GM20000 (cell line): ENCODE data around the gene MSI2.

Experiments
- DNase-seq: peaks from one replicate; pipeline ENCODE4 v3.0.0; 2012; ENCODE audit warnings: low spot score
- TF ChIP-seq, protein P1 (sequence below): IDR thresholded peaks from 2 replicates; pipeline ENCODE4 v1.5.1; 2012; ENCODE audit warnings: mild to moderate bottlenecking, control low read depth; ENCODE audit errors: extremely low read depth, missing control alignments

MSI2 gene

DNA sequence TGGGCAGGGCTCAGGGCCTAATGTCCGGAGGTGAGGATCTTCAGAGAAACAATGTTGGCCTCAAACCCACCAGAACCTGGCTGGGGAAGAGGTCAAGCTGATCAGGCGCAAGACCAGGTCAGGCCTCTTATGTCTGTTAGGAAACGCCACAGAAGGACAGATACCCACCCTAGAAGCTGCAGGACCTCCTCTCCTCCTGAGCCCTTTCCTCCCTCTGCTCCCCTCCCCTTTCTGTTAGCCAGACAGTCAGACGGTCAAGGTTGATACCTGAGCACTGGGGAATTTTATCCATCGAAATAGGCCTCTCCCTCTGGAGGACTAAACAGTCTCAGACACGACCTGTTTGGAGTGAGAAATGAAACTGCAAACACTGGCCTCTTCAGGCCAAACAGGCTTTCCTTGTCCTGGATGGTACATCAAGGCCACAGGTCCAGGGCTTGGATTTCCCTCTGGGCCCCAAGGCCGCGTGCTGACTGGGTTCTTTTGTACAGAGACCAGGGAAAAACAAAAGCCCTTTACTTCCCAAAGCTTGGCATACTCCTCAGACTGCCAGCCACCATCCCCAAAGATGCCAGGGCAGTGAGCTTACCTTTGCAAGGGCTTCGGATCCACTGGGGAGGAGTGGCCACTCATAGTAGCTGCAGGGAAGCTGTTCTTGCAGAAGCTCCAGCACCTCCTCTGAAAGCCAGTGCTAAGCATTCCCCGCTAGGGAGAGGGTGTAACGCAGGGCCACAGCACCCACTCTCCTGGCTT, 353.0 kb downstream of the MSI2 start:
- DNase-seq, result no peak
- TF ChIP-seq, protein P1, sequence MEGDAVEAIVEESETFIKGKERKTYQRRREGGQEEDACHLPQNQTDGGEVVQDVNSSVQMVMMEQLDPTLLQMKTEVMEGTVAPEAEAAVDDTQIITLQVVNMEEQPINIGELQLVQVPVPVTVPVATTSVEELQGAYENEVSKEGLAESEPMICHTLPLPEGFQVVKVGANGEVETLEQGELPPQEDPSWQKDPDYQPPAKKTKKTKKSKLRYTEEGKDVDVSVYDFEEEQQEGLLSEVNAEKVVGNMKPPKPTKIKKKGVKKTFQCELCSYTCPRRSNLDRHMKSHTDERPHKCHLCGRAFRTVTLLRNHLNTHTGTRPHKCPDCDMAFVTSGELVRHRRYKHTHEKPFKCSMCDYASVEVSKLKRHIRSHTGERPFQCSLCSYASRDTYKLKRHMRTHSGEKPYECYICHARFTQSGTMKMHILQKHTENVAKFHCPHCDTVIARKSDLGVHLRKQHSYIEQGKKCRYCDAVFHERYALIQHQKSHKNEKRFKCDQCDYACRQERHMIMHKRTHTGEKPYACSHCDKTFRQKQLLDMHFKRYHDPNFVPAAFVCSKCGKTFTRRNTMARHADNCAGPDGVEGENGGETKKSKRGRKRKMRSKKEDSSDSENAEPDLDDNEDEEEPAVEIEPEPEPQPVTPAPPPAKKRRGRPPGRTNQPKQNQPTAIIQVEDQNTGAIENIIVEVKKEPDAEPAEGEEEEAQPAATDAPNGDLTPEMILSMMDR, result no peak

DNA sequence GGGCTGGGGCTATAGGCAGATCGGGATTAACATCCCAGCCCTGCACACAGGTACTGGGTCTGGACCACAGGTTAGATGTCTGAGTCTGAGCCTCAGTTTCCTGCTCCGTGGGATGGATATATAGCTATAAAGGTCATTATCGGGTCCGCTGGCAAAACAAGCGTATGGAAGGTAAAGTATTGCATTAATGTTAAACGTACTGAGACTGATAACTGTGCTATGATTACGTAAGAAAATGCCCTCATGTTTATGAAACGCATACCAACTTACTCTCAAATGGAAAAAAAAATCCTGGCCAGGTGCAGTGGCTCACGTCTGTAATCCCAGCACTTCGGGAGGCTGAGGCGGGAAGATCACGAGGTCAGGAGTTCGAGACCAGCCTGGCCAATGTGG, 353.6 kb downstream of the MSI2 start:
- no peak for DNase-seq
- TF ChIP-seq, protein P1, result no peak

DNA sequence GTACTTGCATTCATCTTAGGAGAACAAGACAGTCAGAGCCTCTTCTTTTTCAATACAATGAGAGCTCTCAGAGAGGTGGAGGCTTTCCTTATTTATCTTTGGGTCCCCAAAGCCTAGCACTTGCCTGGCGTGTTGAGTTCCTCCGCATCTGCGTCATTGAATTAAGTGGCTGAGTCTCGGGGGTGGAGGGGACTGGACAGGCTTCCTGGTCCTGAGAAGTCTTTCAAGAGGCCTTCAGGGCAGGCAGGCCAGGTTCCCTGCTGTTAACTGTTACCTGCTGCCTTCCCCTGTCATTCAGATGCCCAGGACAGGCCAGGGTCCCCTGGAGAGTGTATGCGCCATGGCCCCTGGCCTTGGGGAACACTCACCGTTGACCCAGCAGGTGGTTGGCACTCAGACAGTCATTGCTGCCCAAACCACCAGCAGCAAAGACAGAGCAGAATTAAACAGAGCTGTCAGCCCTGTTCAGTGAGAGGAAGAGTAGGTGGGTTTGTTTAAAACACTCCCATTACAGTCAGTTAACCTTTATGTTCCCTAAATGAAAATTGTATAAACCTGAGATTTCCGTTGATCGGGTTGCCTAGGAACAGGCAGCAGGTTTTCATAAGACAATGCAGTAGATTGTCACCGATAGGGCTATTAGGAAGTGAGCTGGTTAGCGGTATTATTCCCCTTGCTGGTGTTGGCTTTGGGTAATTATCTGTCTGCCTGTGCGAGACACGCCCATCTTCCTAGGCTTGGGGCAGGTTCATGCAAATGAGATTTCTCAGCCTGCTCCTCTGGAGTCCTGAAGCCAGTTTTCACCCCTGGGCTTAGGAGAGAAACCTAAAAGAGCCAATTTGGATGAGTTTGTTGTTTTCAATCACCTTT, 356.1 kb downstream of the MSI2 start:
- TF ChIP-seq, protein P1, result no peak
- no peak for DNase-seq

DNA sequence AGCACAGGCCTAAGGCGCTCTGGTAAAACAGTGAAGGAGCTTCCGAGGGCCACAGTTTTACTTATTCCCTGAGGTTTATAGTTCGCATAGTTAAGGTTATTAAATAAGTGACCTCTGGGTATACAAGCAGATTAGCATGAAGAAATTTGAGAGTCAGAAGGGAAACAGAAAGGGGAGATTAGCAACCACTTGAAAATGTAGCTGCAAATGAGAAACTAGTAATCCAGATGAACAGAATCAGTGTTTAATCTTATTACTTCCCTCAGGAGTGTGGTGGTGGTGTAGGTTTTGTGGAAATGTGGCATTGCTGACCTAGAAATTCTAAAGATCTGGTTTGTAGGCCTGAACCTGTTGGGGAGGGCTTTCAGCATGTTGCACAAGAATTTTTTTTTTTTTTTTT, 358.4 kb downstream of the MSI2 start:
- TF ChIP-seq, protein P1, result no peak
- DNase-seq, result no peak

DNA sequence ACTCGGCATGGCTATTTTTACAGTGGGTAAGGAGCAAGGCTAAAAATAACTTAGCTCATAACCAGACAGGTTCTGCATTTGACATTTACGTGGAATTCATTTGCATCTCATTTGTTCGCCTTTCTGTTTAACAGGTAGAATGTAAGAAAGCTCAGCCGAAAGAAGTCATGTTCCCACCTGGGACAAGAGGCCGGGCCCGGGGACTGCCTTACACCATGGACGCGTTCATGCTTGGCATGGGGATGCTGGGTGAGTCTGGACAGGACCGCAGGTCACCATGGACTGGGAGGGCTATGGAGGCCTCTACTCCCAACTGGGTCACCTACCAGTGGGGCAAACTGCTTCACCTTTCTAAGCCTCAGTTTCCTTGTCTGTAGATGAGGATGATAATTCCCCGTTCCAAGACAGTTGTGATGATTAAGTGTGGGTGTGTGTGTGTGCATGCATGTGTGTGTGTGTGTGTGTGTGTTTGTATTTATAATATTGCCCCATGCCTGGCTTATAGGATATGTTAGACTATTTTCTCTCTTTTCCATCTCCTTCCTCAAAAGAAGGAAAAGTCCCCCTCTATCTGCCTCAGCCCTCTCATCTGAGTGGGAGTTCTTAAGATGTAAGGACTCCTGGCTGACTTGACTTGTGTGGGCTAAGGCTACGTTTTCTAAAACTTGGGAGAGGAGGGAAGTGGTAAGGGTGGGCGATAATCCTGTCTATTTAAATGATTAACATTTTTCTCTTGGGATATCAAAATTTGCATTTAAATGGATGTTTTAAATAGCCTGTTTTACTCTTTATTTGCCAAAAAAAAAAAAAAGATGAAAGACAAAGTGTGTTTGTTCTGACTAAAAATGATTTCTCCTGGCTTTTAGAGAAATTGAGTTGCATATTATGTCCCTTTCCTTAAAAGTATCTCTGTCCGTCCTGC, 359.8 kb downstream of the MSI2 start:
- DNase-seq, result no peak
- TF ChIP-seq, protein P1, result no peak

DNA sequence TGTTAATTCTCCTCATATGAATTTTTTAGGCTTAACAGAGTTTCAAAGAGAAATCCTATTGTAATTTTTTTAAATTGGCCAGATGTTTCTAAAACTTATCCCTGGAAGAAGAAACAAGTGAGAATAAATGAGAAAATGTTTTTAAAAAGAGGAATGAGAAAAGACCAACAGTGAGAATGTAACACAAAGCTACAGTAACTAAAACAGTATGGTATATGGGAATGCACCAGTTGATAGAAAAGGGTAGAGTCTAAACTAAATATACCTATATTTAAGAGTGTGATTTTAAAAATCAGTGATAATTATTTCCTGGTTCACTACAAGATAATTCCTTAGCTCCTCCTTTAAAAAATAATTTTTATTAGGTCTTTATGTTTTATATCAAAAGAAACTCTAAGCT, 360.9 kb downstream of the MSI2 start:
- TF ChIP-seq, protein P1, result no peak
- DNase-seq, result no peak
